K562 (cell line): ENCODE results near the gene HLA-DMB. TPM values are rescaled to one million over a fixed set of nuclear protein-coding genes. Genes with fewer than 3 reads are reported as not detected.

ENCODE experiments used
- E2F3 ChIP-seq: fragments of 250-450 bp; sonication (Bioruptor Pico); IDR thresholded peaks from 2 replicates; pipeline ENCODE4 v1.4.0; 2020; ENCODE audit warnings: mild to moderate bottlenecking
- FOXK1 ChIP-seq: sonication (generic); formaldehyde crosslinking; IDR thresholded peaks from 2 replicates; pipeline ENCODE4 v1.8.0; 2022; ENCODE audit warnings: missing genetic modification reagents, mild to moderate bottlenecking, borderline replicate concordance
- FOXM1 ChIP-seq, 2 experiments: fragments of 450-650 bp in 1 of 2; sonication (generic) in 1 of 2; formaldehyde crosslinking in 1 of 2; IDR thresholded peaks; 2 replicates each; pipeline versions ENCODE4 v1.6.1 to v1.9.0; 2017 to 2022; ENCODE audit warnings: low read depth in 2 of 2, mild to moderate bottlenecking in 2 of 2, missing genetic modification reagents in 1 of 2, moderate library complexity in 1 of 2
- FOXP4 ChIP-seq: sonication (generic); formaldehyde crosslinking; IDR thresholded peaks from 2 replicates; pipeline ENCODE4 v1.8.0; 2022; ENCODE audit warnings: mild to moderate bottlenecking, missing genetic modification reagents, borderline replicate concordance
- HCFC1 ChIP-seq: IDR thresholded peaks from 2 replicates; pipeline ENCODE4 v1.6.1; 2012; ENCODE audit warnings: low read depth, low read length, improper control_type of control experiment
- HSF4 ChIP-seq: fragments of 250-450 bp; sonication (Bioruptor Pico); IDR thresholded peaks from 2 replicates; pipeline ENCODE4 v2.1.2; 2022; ENCODE audit warnings: mild to moderate bottlenecking, moderate library complexity, borderline replicate concordance
- MBD2 ChIP-seq: sonication (generic); IDR thresholded peaks from 2 replicates; pipeline ENCODE4 v1.6.1; 2016; ENCODE audit warnings: low read depth, borderline replicate concordance
- MLX ChIP-seq, 2 experiments: fragments of 450-650 bp in 1 of 2; sonication (generic) in 1 of 2; formaldehyde crosslinking; conservative IDR thresholded peaks; 2 replicates each; pipeline versions ENCODE4 v1.4.0 to v1.8.1; 2020 to 2022; ENCODE audit warnings: mild to moderate bottlenecking in 1 of 2, missing genetic modification reagents in 1 of 2
- PBX2 ChIP-seq, 2 experiments: IDR thresholded peaks in 1 of 2; conservative IDR thresholded peaks in 1 of 2; 2 replicates each; pipeline ENCODE4 v1.6.1; 2016; ENCODE audit warnings: low read depth in 2 of 2, mild to moderate bottlenecking in 1 of 2, missing compliant biosample characterization in 1 of 2, missing genetic modification characterization in 1 of 2, moderate library complexity in 1 of 2
- POLR2AphosphoS5 ChIP-seq: IDR thresholded peaks from 2 replicates; pipeline ENCODE4 v1.6.1; 2011; ENCODE audit warnings: mild to moderate bottlenecking, low read depth, low read length, moderate library complexity; ENCODE audit not compliant: control insufficient read depth, insufficient read depth
- POLR2G ChIP-seq: fragments of 200-400 bp; formaldehyde crosslinking; IDR thresholded peaks from 2 replicates; pipeline ENCODE4 v1.6.1; 2017; ENCODE audit warnings: low read depth, mild to moderate bottlenecking, antibody characterized with exemption, low read length, moderate library complexity
- PRPF4 ChIP-seq: fragments of 200-400 bp; formaldehyde crosslinking; IDR thresholded peaks from one replicate; pipeline ENCODE4 v1.6.1; 2017; ENCODE audit warnings: low read length, low read depth, mild to moderate bottlenecking; ENCODE audit not compliant: insufficient read depth, poor library complexity, severe bottlenecking
- TAF7 ChIP-seq: fragments of 450-650 bp; IDR thresholded peaks from 2 replicates; pipeline ENCODE4 v1.6.1; 2016; ENCODE audit warnings: missing genetic modification characterization, missing compliant biosample characterization
- TFAP4 ChIP-seq: sonication (generic); formaldehyde crosslinking; IDR thresholded peaks from 2 replicates; pipeline ENCODE4 v1.8.0; 2022; ENCODE audit warnings: missing genetic modification reagents, mild to moderate bottlenecking, moderate library complexity, borderline replicate concordance
- ZC3H4 ChIP-seq: sonication (generic); formaldehyde crosslinking; IDR thresholded peaks from 2 replicates; pipeline ENCODE4 v1.9.0; 2021; ENCODE audit warnings: missing genetic modification reagents, borderline replicate concordance
- ZKSCAN3 ChIP-seq: fragments of 250-450 bp; sonication (Bioruptor Pico); IDR thresholded peaks from 2 replicates; pipeline ENCODE4 v1.4.0; 2020
- polyA plus RNA-seq, 8 experiments: library from polyadenylated mRNA; depleted of rRNA in 4 of 8; stranded (reverse) in 5 of 8; unstranded in 3 of 8; fragments of >200 nt; fragmentation: Nextera tagmentation in 2 of 8; fragmentation: Illumina TruSeq in 1 of 8; extraction: Ambion mirVana in 2 of 8; extraction: Trizol in 1 of 8; gene quantifications; 2 replicates each; pipeline versions ENCODE4 v1.2.1 to v1.2.3, GENCODE V29; 2011 to 2014; ENCODE audit warnings: inconsistent platforms in 1 of 8, missing spikeins in 1 of 8
- total RNA-seq, 7 experiments: library from RNA; depleted of rRNA in 6 of 7; stranded (reverse); fragments of >200 nt in 6 of 7; fragmentation: Illumina TruSeq in 2 of 7; extraction: Trizol in 2 of 7; gene quantifications; 2 replicates each; pipeline versions ENCODE4 v1.2.1 to v1.2.3, GENCODE V29; 2011 to 2021; ENCODE audit warnings: low replicate concordance in 1 of 7

The HLA-DMB gene
- total and polyA plus RNA-seq, 9 of the 15 experiments (the other 6 are each of a cell fraction or from before 2014, with no cell fraction given): 0.38 TPM; not detected in 8

GRCh38 chr6:32968867-32969684 lies 28.2 kb upstream of the HLA-DMB start (continued):
- peak; percentile 66 for TF ChIP-seq TAF7 (tag)
- peak; percentile 85 for TF ChIP-seq POLR2G
- TF ChIP-seq FOXP4 (CRISPR knock-in tag): no peak
- TF ChIP-seq HSF4: peak; percentile 77; the same call in 1 of the 2 replicates
- TF ChIP-seq FOXK1: 0 out of 2 replicates have a peak, but pooled peaks have one; percentile 12
- TF ChIP-seq HCFC1: peak; percentile 4; the same call in 1 of the 2 replicates
- peak; percentile 18 for TF ChIP-seq PRPF4
- TF ChIP-seq MBD2: peak; percentile 37; the same call in 1 of the 2 replicates
- peak; percentile 65; the same call in 1 of the 2 replicates for TF ChIP-seq FOXM1 (IDR thresholded peaks at IDR 0.05; ENCODE audit: low read depth)
- TF ChIP-seq FOXM1 (CRISPR knock-in tag; IDR thresholded peaks at IDR 0.05; ENCODE audit: low read depth): no peak
- no peak for TF ChIP-seq ZKSCAN3 (CRISPR knock-in tag)
- TF ChIP-seq PBX2 (CRISPR knock-in tag; IDR thresholded peaks at IDR 0.05; ENCODE audit: low read depth): no peak
- peak; percentile 67 for TF ChIP-seq PBX2 (tag; conservative IDR thresholded peaks at IDR 0.05; ENCODE audit: low read depth)
- peak; percentile 54 for TF ChIP-seq TFAP4 (CRISPR knock-in tag)
- TF ChIP-seq E2F3 (CRISPR knock-in tag): peak; percentile 18; the same call in 1 of the 2 replicates
- TF ChIP-seq ZC3H4 (CRISPR knock-in tag): peak; percentile 60; the same call in 1 of the 2 replicates
- peak; percentile 47 for TF ChIP-seq POLR2AphosphoS5
- TF ChIP-seq MLX (CRISPR knock-in tag; conservative IDR thresholded peaks at IDR 0.05): 0 out of 4 replicates have a peak, but pooled peaks of 1 of the 2 experiments have one; percentile 83
